Measurements from ENCODE around the gene ATE1.
"Not testable (repeated sequence)": the region's sequence is repeated elsewhere in the genome, so short reads cannot be mapped to it uniquely, and the experiment has no call there.

Gene ATE1

DNA sequence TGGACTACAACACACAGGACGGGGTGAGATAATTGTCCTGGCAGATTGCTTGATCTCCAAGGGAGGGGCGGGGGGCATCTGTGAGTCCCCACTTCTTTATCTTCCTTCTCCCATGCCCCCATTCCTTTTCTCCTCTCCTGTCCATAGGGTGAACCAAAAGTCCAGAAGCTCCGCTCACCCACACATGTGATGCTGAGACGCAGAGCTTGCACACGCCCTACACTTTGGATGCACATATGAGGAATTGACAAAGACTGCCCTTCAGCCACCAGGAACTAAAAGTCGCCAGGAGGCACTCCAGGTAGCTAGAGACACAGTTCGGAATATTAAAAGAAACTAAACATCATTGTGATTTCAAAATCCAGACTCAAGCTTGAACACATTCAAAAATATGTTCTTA is 216.9 kb downstream of the ATE1 start:
- no peak for DNase-seq (ENCODE audit: extremely low spot score)
- ChIA-PET CTCF (interaction anchor here (1.1 kb wide), 1 partner anchor 16 kb away, joined by 3 read pairs; no protein-coding TSS in a partner anchor), POLR2A (no interaction called here)
- TF ChIP-seq, protein P1, sequence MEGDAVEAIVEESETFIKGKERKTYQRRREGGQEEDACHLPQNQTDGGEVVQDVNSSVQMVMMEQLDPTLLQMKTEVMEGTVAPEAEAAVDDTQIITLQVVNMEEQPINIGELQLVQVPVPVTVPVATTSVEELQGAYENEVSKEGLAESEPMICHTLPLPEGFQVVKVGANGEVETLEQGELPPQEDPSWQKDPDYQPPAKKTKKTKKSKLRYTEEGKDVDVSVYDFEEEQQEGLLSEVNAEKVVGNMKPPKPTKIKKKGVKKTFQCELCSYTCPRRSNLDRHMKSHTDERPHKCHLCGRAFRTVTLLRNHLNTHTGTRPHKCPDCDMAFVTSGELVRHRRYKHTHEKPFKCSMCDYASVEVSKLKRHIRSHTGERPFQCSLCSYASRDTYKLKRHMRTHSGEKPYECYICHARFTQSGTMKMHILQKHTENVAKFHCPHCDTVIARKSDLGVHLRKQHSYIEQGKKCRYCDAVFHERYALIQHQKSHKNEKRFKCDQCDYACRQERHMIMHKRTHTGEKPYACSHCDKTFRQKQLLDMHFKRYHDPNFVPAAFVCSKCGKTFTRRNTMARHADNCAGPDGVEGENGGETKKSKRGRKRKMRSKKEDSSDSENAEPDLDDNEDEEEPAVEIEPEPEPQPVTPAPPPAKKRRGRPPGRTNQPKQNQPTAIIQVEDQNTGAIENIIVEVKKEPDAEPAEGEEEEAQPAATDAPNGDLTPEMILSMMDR (IDR thresholded peaks at IDR 0.05; ENCODE audit: control extremely low read depth, extremely low read depth, low read depth, missing control alignments) = no peak

DNA sequence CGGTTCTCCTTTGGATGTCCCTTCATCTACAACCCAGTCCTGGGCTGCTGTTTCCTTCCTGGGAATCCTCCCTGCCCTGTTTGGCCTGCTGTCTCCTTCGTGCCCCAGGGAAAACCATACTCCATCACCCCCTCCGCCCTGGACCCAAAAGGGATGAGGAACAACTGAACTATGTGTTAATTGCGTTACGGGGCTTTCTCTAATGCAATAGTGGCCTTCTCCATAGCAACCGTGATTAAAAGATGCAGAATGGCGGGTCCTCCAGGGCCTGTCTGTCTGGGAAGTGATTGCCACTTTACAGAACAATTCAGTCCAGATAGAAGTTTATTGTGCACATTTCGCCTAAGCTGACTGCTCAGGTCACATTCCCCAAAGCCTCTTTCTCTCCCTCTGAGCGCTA is 217.6 kb downstream of the ATE1 start:
- DNase-seq (ENCODE audit: extremely low spot score) = no peak
- CTCF ChIA-PET = interaction anchor here (1.1 kb wide), 2 partner anchors 15 to 16 kb away, joined by 3 read pairs; no protein-coding TSS in a partner anchor
- POLR2A ChIA-PET = no interaction called here
- TF ChIP-seq, protein P1 (IDR thresholded peaks at IDR 0.05; ENCODE audit: control extremely low read depth, extremely low read depth, low read depth, missing control alignments) = no peak

DNA sequence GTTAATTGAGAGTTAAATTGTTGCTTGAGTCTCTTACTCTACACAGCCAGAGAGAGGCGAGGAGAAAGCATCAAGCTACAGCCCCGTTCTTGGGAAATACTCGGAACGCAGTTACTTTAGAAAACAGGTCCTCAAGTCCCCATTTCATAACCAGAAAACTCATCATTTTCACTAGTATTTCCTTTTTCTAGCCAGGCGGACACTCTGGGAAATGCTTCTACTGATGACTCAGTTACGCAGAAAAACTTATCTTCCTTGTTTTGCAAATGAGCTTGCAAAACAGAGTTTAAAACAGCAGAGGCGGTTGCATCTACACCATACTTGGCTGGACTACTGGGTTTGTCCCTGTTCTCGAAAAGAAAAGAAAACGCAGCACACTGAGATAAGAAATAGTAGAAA is 218.2 kb downstream of the ATE1 start:
- ChIA-PET CTCF (interaction anchor here (0.9 to 1.1 kb wide), 2 partner anchors 17 to 558 kb away, joined by 3 to 4 read pairs; no protein-coding TSS in a partner anchor), POLR2A (no interaction called here)
- DNase-seq (ENCODE audit: extremely low spot score) = no peak
- TF ChIP-seq, protein P1 (IDR thresholded peaks at IDR 0.05; ENCODE audit: control extremely low read depth, extremely low read depth, low read depth, missing control alignments) = no peak

DNA sequence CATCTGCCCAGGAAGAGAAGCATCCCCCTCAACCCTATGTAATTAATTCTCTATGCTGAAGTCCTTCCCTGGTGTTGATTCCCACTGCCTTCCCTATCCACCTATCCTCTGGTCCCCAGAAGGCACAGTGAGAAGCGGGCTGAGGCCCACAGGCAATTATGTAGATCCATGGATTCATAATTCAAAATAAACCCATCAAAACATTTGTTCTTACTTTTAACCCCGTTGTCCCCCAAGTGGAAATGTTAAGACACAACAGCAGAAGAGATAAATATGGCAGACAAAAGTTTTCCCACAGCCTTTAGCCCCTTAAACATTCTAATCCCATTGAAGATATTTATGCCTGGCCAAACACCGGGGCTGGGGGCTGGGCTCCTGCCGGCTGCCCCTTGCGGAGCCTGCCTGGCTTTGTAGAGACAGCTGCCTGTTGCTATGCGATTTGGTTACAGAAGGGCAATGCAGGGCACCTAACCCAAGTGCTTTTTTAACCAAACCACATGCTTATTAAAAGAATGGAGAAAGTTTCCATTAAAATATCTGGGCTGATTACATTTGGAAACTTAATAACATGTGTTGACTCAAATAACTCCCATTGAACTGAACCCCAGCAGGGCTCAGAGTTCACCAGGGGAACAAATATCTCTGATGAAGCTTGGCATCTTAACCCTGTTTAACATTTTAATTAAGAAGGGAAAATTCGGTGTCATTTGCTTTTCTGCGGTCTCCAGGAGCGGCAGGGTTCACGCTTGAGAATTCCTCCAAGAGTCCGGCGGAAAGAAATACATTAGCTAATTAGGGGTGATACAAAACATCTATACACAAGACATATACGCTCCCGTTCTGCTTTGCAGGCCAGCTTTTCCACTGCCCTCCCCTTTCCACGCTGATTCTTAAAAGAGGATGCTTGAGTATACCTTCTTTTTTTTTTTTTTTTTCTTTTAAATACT is 218.8 kb downstream of the ATE1 start:
- TF ChIP-seq, protein P1 (IDR thresholded peaks at IDR 0.05; ENCODE audit: control extremely low read depth, extremely low read depth, low read depth, missing control alignments) = no peak
- POLR2A ChIA-PET = no interaction called here
- no peak for DNase-seq (ENCODE audit: extremely low spot score)
- CTCF ChIA-PET = interaction anchor here (0.9 to 1.1 kb wide), 2 partner anchors 17 to 558 kb away, joined by 3 to 4 read pairs; no protein-coding TSS in a partner anchor

DNA sequence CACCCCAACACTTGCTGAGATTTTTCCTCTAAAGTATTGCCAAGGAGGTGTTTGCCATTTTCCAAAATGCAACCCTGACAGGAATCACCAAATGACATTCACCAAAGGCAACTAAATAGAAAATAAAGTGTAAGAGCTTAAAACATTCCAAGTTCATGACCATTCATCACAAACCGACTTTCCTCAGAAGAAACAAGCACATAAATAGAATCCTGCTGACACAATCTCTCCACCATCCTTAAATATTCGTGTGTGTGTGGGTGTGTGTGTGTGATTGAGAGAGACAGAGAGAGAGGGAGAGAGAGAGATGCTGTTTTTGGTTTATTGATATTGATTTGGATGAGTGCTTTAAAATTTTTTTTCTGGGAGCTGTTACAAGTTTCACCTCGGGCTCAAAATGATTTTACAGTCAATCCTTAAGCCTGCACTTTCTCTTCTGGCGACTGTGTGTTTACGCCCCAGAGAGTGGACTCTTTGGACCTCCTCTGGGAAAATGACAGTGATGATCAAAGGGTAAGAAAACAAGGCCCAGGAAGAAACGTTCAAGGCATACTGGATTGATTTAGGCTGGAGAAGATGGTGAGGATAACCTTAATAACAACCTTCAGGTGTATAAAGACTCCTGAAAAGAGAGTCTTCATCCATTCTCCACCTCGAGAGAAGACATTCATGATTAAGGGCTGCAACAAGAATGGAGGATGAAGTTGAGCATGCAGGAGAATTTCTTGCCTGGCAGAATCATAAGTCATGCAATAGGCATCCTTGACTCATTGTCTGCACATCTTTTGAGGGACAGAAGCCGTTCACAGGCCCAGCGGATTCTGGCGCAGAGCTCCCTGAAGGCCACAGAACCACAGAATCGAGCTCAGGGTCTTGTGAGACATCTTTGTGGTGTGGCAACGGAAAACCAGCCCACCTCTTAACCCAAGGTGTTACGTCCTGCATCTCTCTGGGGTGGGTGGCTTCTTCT is 225.2 kb downstream of the ATE1 start:
- ChIA-PET POLR2A (no interaction called here), CTCF (no interaction called here)
- no peak for DNase-seq (ENCODE audit: extremely low spot score)
- TF ChIP-seq, protein P1 (IDR thresholded peaks at IDR 0.05; ENCODE audit: control extremely low read depth, extremely low read depth, low read depth, missing control alignments) = no peak

DNA sequence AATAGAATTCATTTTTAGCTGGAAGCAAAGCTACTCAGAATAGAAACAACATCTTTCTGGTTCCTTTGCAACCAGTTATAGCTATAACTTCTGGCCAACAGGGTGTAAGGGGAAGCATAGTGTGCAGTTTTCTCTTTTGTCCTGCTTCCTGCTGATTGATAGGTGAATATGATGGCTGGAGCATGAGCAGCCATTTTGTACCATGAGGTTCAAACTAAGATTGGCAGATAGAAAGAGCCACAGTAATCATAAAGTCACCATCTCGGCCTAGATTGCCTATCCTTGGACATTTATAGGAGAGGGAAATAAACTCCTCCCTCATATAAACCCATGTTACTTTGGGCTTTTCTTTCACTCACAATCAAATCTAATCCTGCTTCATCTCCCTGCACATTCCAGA is 227.4 kb downstream of the ATE1 start:
- no peak for DNase-seq (ENCODE audit: extremely low spot score)
- POLR2A ChIA-PET = no interaction called here
- CTCF ChIA-PET = no interaction called here
- TF ChIP-seq, protein P1 (IDR thresholded peaks at IDR 0.05; ENCODE audit: control extremely low read depth, extremely low read depth, low read depth, missing control alignments) = no peak

DNA sequence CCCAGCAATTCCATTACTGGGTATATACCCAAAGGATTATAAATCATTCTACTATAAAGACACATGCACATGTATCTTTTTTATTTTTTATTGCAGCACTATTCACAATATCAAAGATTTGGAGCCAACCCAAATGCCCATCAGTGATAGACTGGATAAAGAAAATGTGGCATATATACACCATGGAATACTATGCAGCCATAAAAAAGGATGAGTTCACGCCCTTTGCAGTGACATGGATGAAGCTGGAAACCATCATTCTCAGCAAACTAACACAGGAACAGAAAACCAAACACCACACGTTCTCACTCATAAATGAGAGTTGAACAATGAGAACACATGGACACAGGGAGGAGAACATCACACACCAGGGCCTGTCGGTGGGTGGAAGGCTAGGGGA is 228.1 kb downstream of the ATE1 start:
- POLR2A ChIA-PET; DNase-seq (ENCODE audit: extremely low spot score); CTCF ChIA-PET: not testable (repeated sequence)

Measured in GM10248 (cell line).